ENCODE data around the gene LCMT2. TPM values are rescaled to one million over a fixed set of nuclear protein-coding genes. Genes with fewer than 3 reads are reported as not detected.
A peak's percentile ranks its signal among the peaks of the same experiment; 100 is the strongest.

Gene LCMT2
- polyA plus RNA-seq, 1 experiment, result 8.7 TPM

- Histone ChIP-seq H3K4me3 (ENCODE audit: low read depth, low read length) (peak overlapping the region; percentile 72), H3K36me3 (ENCODE audit: control insufficient read depth, insufficient read depth, low read length) (peaks cover 7% of the 10 kb centered on the region), H3K27me3 (ENCODE audit: control insufficient read depth, insufficient read depth, low read length) (no peaks in the 10 kb centered on the region)
- no peak for DNase-seq (ENCODE audit: low read depth)
- POLR2A ChIA-PET, result interaction anchor here (0.6 to 0.7 kb wide), 2 partner anchors 140 to 255 kb away, joined by 3 to 6 read pairs; no protein-coding TSS in a partner anchor
- CTCF ChIA-PET, result interaction anchor here (0.6 to 1.4 kb wide), 5 partner anchors 10 to 36 kb away, joined by 3 to 4 read pairs (median 3); no protein-coding TSS in a partner anchor
- no peak for TF ChIP-seq CTCF (IDR thresholded peaks at IDR 0.05; ENCODE audit: insufficient read depth, low read depth, low read length)
Observed at GRCh38 chr15:43370310-43370974, 40.1 kb upstream of the LCMT2 start.

- Histone ChIP-seq H3K4me3 (ENCODE audit: low read depth, low read length) (no peak overlapping the region), H3K36me3 (ENCODE audit: control insufficient read depth, insufficient read depth, low read length) (peaks cover 17% of the 10 kb centered on the region), H3K27me3 (ENCODE audit: control insufficient read depth, insufficient read depth, low read length) (no peaks in the 10 kb centered on the region)
- TF ChIP-seq CTCF (IDR thresholded peaks at IDR 0.05; ENCODE audit: insufficient read depth, low read depth, low read length), result no peak
- CTCF ChIA-PET, result interaction anchor here (1.0 kb wide), 1 partner anchor 15 kb away, joined by 6 read pairs; no protein-coding TSS in a partner anchor
- no peak for DNase-seq (ENCODE audit: low read depth)
- POLR2A ChIA-PET, result no interaction called here
Observed at GRCh38 chr15:43361313-43361903, 31.0 kb upstream of the LCMT2 start.

GRCh38 chr15:43360821-43361220 is 30.4 kb upstream of the LCMT2 start:
- Histone ChIP-seq H3K36me3 (ENCODE audit: control insufficient read depth, insufficient read depth, low read length) (peaks cover 11% of the 10 kb centered on the region), H3K4me3 (ENCODE audit: low read depth, low read length) (no peak overlapping the region), H3K27me3 (ENCODE audit: control insufficient read depth, insufficient read depth, low read length) (no peaks in the 10 kb centered on the region)
- no peak for TF ChIP-seq CTCF (IDR thresholded peaks at IDR 0.05; ENCODE audit: insufficient read depth, low read depth, low read length)
- ChIA-PET CTCF (interaction anchor here (1.0 kb wide), 1 partner anchor 16 kb away, joined by 6 read pairs; no protein-coding TSS in a partner anchor), POLR2A (no interaction called here)
- DNase-seq (ENCODE audit: low read depth), result no peak

- no peak overlapping the region for H3K4me3 ChIP-seq (ENCODE audit: low read depth, low read length)
- DNase-seq (ENCODE audit: low read depth), result no peak
- ChIA-PET POLR2A (no interaction called here), CTCF (interaction anchor here (0.9 kb wide), 1 partner anchor 424 kb away, joined by 3 read pairs; the partner anchor contains the start of gene ELL3)
- no peaks in the 10 kb centered on the region for H3K27me3 ChIP-seq (ENCODE audit: control insufficient read depth, insufficient read depth, low read length)
- H3K36me3 ChIP-seq (ENCODE audit: control insufficient read depth, insufficient read depth, low read length), result no peaks in the 10 kb centered on the region; the same call in 1 of the 2 replicates
- TF ChIP-seq CTCF (IDR thresholded peaks at IDR 0.05; ENCODE audit: insufficient read depth, low read depth, low read length), result no peak
Observed at GRCh38 chr15:43352693-43353382, 22.5 kb upstream of the LCMT2 start.

- CTCF ChIA-PET, result interaction anchor here (0.7 to 1.8 kb wide), 2 partner anchors 10 to 29 kb away, joined by 3 to 4 read pairs; no protein-coding TSS in a partner anchor
- no peaks in the 10 kb centered on the region; the same call in 1 of the 2 replicates for H3K36me3 ChIP-seq (ENCODE audit: control insufficient read depth, insufficient read depth, low read length)
- H3K4me3 ChIP-seq (ENCODE audit: low read depth, low read length), result no peak overlapping the region
- DNase-seq (ENCODE audit: low read depth), result no peak
- POLR2A ChIA-PET, result no interaction called here
- H3K27me3 ChIP-seq (ENCODE audit: control insufficient read depth, insufficient read depth, low read length), result no peaks in the 10 kb centered on the region
- no peak for TF ChIP-seq CTCF (IDR thresholded peaks at IDR 0.05; ENCODE audit: insufficient read depth, low read depth, low read length)
Observed at GRCh38 chr15:43347114-43347513, 16.7 kb upstream of the LCMT2 start.

Data from BJ (cell line).